ENCODE measurements around the gene ABHD2.
"Not testable (repeated sequence)": the region's sequence is repeated elsewhere in the genome, so short reads cannot be mapped to it uniquely, and the experiment has no call there.

ABHD2 gene

GRCh38 chr15:89129123-89129815 is 41.0 kb downstream of the ABHD2 start:
- Mint-ChIP-seq H3K36me3 (ENCODE audit: low read depth) (peaks cover 21% of the 10 kb centered on the region), H3K27ac (no peak overlapping the region), H3K4me3 (no peak overlapping the region), H3K27me3 (no peaks in the 10 kb centered on the region), H3K4me1 (peaks cover 40% of the 10 kb centered on the region), H3K9me3 (no peaks in the 10 kb centered on the region)
- peak; percentile 70 for DNase-seq
- no peak for ATAC-seq

- Mint-ChIP-seq H3K36me3 (ENCODE audit: low read depth) (peaks cover 19% of the 10 kb centered on the region), H3K4me3 (no peak overlapping the region), H3K4me1 (peaks cover 41% of the 10 kb centered on the region), H3K27me3 (no peaks in the 10 kb centered on the region), H3K27ac (no peak overlapping the region), H3K9me3 (no peaks in the 10 kb centered on the region)
- ATAC-seq (no peak), DNase-seq (no peak)
These were observed 41.5 kb downstream of the ABHD2 start for GRCh38 chr15:89129816-89130134.

- no peaks in the 10 kb centered on the region for H3K27me3 Mint-ChIP-seq
- H3K9me3 Mint-ChIP-seq = no peaks in the 10 kb centered on the region
- DNase-seq (no peak), ATAC-seq (peak; percentile 37)
- peaks cover 19% of the 10 kb centered on the region for H3K36me3 Mint-ChIP-seq (ENCODE audit: low read depth)
- no peak overlapping the region for H3K27ac Mint-ChIP-seq
- peaks cover 41% of the 10 kb centered on the region for H3K4me1 Mint-ChIP-seq
- no peak overlapping the region for H3K4me3 Mint-ChIP-seq
These were observed 41.9 kb downstream of the ABHD2 start for GRCh38 chr15:89130201-89130600.

- no peak for DNase-seq
- Mint-ChIP-seq H3K9me3 (no peaks in the 10 kb centered on the region), H3K27ac (no peak overlapping the region), H3K4me1 (peaks cover 41% of the 10 kb centered on the region), H3K27me3 (no peaks in the 10 kb centered on the region), H3K36me3 (ENCODE audit: low read depth) (peaks cover 19% of the 10 kb centered on the region), H3K4me3 (no peak overlapping the region)
- ATAC-seq = no peak
These were observed 43.5 kb downstream of the ABHD2 start for GRCh38 chr15:89131731-89132130.

GRCh38 chr15:89132611-89133507 is 44.6 kb downstream of the ABHD2 start:
- H3K4me1 Mint-ChIP-seq = peaks cover 42% of the 10 kb centered on the region
- H3K27ac Mint-ChIP-seq = peak overlapping the region; percentile 45
- DNase-seq = no peak
- H3K4me3 Mint-ChIP-seq = no peak overlapping the region
- H3K36me3 Mint-ChIP-seq (ENCODE audit: low read depth) = peaks cover 22% of the 10 kb centered on the region
- no peaks in the 10 kb centered on the region for H3K9me3 Mint-ChIP-seq
- H3K27me3 Mint-ChIP-seq = no peaks in the 10 kb centered on the region
- ATAC-seq = peak; percentile 5

GRCh38 chr15:89135387-89136077 is 47.3 kb downstream of the ABHD2 start:
- not testable (repeated sequence) for H3K9me3 Mint-ChIP-seq, H3K27me3 Mint-ChIP-seq, H3K4me3 Mint-ChIP-seq, DNase-seq, H3K27ac Mint-ChIP-seq, ATAC-seq
- peaks cover 48% of the 10 kb centered on the region for H3K4me1 Mint-ChIP-seq
- peaks cover 20% of the 10 kb centered on the region for H3K36me3 Mint-ChIP-seq (ENCODE audit: low read depth)

GRCh38 chr15:89136078-89136806 is 48.0 kb downstream of the ABHD2 start:
- no peak for ATAC-seq
- Mint-ChIP-seq H3K9me3 (no peaks in the 10 kb centered on the region), H3K27ac (peak overlapping the region; percentile 8), H3K4me3 (no peak overlapping the region), H3K36me3 (ENCODE audit: low read depth) (peaks cover 17% of the 10 kb centered on the region), H3K4me1 (peaks cover 46% of the 10 kb centered on the region), H3K27me3 (no peaks in the 10 kb centered on the region)
- no peak for DNase-seq

- DNase-seq (peak; percentile 14), ATAC-seq (peak; percentile 58)
- H3K36me3 Mint-ChIP-seq (ENCODE audit: low read depth) = peaks cover 17% of the 10 kb centered on the region
- peaks cover 50% of the 10 kb centered on the region for H3K4me1 Mint-ChIP-seq
- no peaks in the 10 kb centered on the region for H3K27me3 Mint-ChIP-seq
- peak overlapping the region; percentile 8 for H3K27ac Mint-ChIP-seq
- H3K9me3 Mint-ChIP-seq = no peaks in the 10 kb centered on the region
- no peak overlapping the region for H3K4me3 Mint-ChIP-seq
These were observed 48.8 kb downstream of the ABHD2 start for GRCh38 chr15:89136818-89137772.

GRCh38 chr15:89137926-89138325 is 49.7 kb downstream of the ABHD2 start:
- ATAC-seq (no peak), DNase-seq (no peak)
- peaks cover 53% of the 10 kb centered on the region for H3K4me1 Mint-ChIP-seq
- H3K9me3 Mint-ChIP-seq = no peaks in the 10 kb centered on the region
- H3K4me3 Mint-ChIP-seq = no peak overlapping the region
- peaks cover 18% of the 10 kb centered on the region for H3K36me3 Mint-ChIP-seq (ENCODE audit: low read depth)
- no peak overlapping the region for H3K27ac Mint-ChIP-seq
- H3K27me3 Mint-ChIP-seq = no peaks in the 10 kb centered on the region

GRCh38 chr15:89138999-89139612 is 50.9 kb downstream of the ABHD2 start:
- no peaks in the 10 kb centered on the region for H3K27me3 Mint-ChIP-seq
- H3K36me3 Mint-ChIP-seq (ENCODE audit: low read depth) = peaks cover 23% of the 10 kb centered on the region
- ATAC-seq = no peak
- DNase-seq = no peak
- H3K4me1 Mint-ChIP-seq = peaks cover 56% of the 10 kb centered on the region
- no peak overlapping the region for H3K27ac Mint-ChIP-seq
- H3K4me3 Mint-ChIP-seq = no peak overlapping the region
- H3K9me3 Mint-ChIP-seq = no peaks in the 10 kb centered on the region

GRCh38 chr15:89139613-89140499 is 51.6 kb downstream of the ABHD2 start:
- no peak overlapping the region for H3K4me3 Mint-ChIP-seq
- H3K27me3 Mint-ChIP-seq = no peaks in the 10 kb centered on the region
- no peak for ATAC-seq
- H3K27ac Mint-ChIP-seq = no peak overlapping the region
- peaks cover 26% of the 10 kb centered on the region for H3K36me3 Mint-ChIP-seq (ENCODE audit: low read depth)
- H3K9me3 Mint-ChIP-seq = no peaks in the 10 kb centered on the region
- H3K4me1 Mint-ChIP-seq = peaks cover 60% of the 10 kb centered on the region
- no peak for DNase-seq

- no peaks in the 10 kb centered on the region for H3K9me3 Mint-ChIP-seq
- H3K27me3 Mint-ChIP-seq = no peaks in the 10 kb centered on the region
- DNase-seq (no peak), ATAC-seq (no peak)
- H3K27ac Mint-ChIP-seq = peak overlapping the region; percentile 60
- H3K4me1 Mint-ChIP-seq = peaks cover 57% of the 10 kb centered on the region
- peaks cover 25% of the 10 kb centered on the region for H3K36me3 Mint-ChIP-seq (ENCODE audit: low read depth)
- no peak overlapping the region for H3K4me3 Mint-ChIP-seq
These were observed 52.3 kb downstream of the ABHD2 start for GRCh38 chr15:89140595-89140994.
